CD4-positive, alpha-beta T cell (primary cell): ENCODE measurements around the gene LMNTD2. TPM values are rescaled to one million over a fixed set of nuclear protein-coding genes. Genes with fewer than 3 reads are reported as not detected.

Experiments used
- ATAC-seq: fragments of 200-7000 bp; cut with Tn5 transposase; one replicate; pipeline ENCODE4 v1.10.0; 2022; ENCODE audit warnings: mild to moderate bottlenecking; ENCODE audit not compliant: poor library complexity
- CTCF ChIA-PET: fragments of 350-600 bp; sonication (Branson Sonifier 250); formaldehyde crosslinking; loops from one replicate; lab custom pipeline; 2021; ENCODE audit warnings: antibody characterized with exemption, inconsistent platforms; lab: Charles Lee
- POLR2A ChIA-PET: fragments of 350-600 bp; sonication (Branson Sonifier 250); formaldehyde crosslinking; loops from one replicate; lab custom pipeline; 2021; ENCODE audit warnings: antibody characterized with exemption, inconsistent platforms; lab: Charles Lee
- DNase-seq, 14 experiments: peaks; one replicate each; pipeline ENCODE4 v3.0.0-alpha.2; 2013 to 2020; ENCODE audit warnings: mixed read lengths in 2 of 14
- H3K27ac ChIP-seq, 2 donors: one replicate each; pipeline versions ENCODE4 v1.5.1 to v1.7.0; 2013; ENCODE audit warnings: low read length in 2 of 2, low read depth in 1 of 2, mild to moderate bottlenecking in 1 of 2
- H3K27me3 ChIP-seq, 2 experiments: 1 replicate in 1 of 2; 2 replicates in 1 of 2; pipeline versions ENCODE4 v1.6.1 to v1.7.0; 2013; ENCODE audit warnings: low read length in 2 of 2, control low read depth in 1 of 2, mild to moderate bottlenecking in 1 of 2, moderate library complexity in 1 of 2; ENCODE audit not compliant: insufficient read depth in 2 of 2, control insufficient read depth in 1 of 2
- H3K36me3 ChIP-seq: one replicate; pipeline ENCODE4 v1.6.1; 2013; ENCODE audit warnings: low read length, control low read depth; ENCODE audit not compliant: insufficient read depth
- H3K4me1 ChIP-seq: one replicate; pipeline ENCODE4 v1.6.1; 2013; ENCODE audit warnings: low read length, control low read depth; ENCODE audit not compliant: insufficient read depth
- H3K4me3 ChIP-seq: one replicate; pipeline ENCODE4 v1.5.1; 2013; ENCODE audit warnings: mild to moderate bottlenecking, low read length, moderate library complexity
- H3K9me3 ChIP-seq, 2 experiments: 1 replicate in 1 of 2; 2 replicates in 1 of 2; pipeline versions ENCODE4 v1.6.1 to v1.7.0; 2013; ENCODE audit warnings: low read length in 2 of 2, mild to moderate bottlenecking in 2 of 2, control low read depth in 1 of 2, moderate library complexity in 1 of 2; ENCODE audit not compliant: control insufficient read depth in 1 of 2, insufficient read depth in 1 of 2
- H3K27ac Mint-ChIP-seq: one replicate; pipeline ENCODE4 v1.8.0; 2020; ENCODE audit warnings: mixed read lengths
- H3K27me3 Mint-ChIP-seq: one replicate; pipeline ENCODE4 v1.8.0; 2021; ENCODE audit warnings: mixed read lengths
- H3K36me3 Mint-ChIP-seq: one replicate; pipeline ENCODE4 v1.8.0; 2021; ENCODE audit warnings: low read depth, mixed read lengths
- H3K4me1 Mint-ChIP-seq: one replicate; pipeline ENCODE4 v1.8.0; 2021; ENCODE audit warnings: low read depth, mixed read lengths
- H3K4me3 Mint-ChIP-seq: one replicate; pipeline ENCODE4 v1.8.0; 2020; ENCODE audit warnings: mild to moderate bottlenecking, mixed read lengths
- H3K9me3 Mint-ChIP-seq: one replicate; pipeline ENCODE4 v1.8.0; 2020; ENCODE audit warnings: mixed read lengths
- intact Hi-C, 2 experiments: fragments of 100-400 bp; cut with DNase I in 1 of 2; cut with micrococcal nuclease in 1 of 2; formaldehyde crosslinking; loops; one replicate each; pipeline versions ENCODE4 v1.15.1 to v1.9.0; 2023 to 2025; cut with DNase I, micrococcal nuclease
- total RNA-seq, 174 experiments: library from RNA in 2 of 174; stranded (reverse) in 2 of 174; gene quantifications; one replicate each; pipeline ENCODE4 v1.2.3 and lab custom pipeline; 2021 to 2026
- TF ChIP-seq, protein P1 (sequence below): fragments of 200-600 bp; IDR thresholded peaks from one replicate; pipeline ENCODE4 v1.8.0; 2022; ENCODE audit warnings: antibody characterized with exemption, mild to moderate bottlenecking

Gene LMNTD2
- total RNA-seq, 2 experiments from 2014 or later: 8.2 to 10.3 TPM

DNA sequence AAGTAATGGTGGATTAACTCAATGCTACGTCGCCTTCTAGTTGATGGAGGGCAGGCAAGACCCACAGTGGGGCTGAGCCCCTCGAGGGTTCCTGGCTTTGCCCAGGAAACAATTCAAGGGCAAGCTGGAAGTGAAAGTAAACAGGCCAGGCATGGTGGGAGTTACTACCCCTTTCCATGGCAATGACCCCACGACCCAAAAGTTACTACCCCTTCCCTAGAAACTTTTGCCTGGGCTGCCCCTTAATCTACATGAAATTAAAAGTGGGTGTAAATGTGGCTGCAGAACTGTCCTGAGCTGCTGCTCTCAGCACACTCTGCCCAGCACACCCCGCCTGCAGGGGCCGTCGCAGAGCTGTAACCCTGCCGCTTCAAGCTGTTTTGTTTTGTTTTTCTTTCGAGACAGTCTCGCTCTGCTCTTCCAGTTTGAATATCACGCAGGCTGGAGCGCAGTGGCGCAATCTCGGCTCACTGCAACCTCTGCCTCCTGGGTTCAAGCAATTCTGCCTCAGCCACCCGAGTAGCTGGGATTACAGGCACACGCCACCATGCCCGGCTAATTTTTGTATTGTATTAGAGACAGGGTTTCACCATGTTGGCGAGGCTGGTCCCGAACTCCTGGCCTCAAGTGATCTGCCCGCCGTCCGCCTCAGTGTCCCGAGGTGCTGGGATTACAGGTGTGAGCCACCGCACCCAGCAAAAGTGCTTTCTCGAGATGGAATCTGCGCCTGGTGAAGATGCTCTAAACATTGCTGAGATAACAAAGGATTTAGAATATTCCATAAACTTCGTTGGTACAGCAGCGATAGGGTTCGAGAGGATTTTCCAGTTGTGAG lies 47.6 kb downstream of the LMNTD2 start:
- H3K4me1 Mint-ChIP-seq: no peaks in the 10 kb centered on the region
- Histone ChIP-seq H3K36me3 (peaks cover 11% of the 10 kb centered on the region), H3K9me3 (peaks cover 6 to 16% of the 10 kb centered on the region in 2 experiments), H3K4me3 (no peak overlapping the region), H3K27me3 (no peaks in the 10 kb centered on the region), H3K4me1 (peaks cover 3% of the 10 kb centered on the region), H3K27ac (no peak overlapping the region)
- POLR2A ChIA-PET: no interaction called here
- intact Hi-C loops: loop anchor here in 1 of 2 experiments (10.0 kb wide), 1 partner anchor 208 kb away; the partner anchor contains the start of gene IFITM2
- CTCF ChIA-PET: no interaction called here
- peaks cover 37% of the 10 kb centered on the region for H3K36me3 Mint-ChIP-seq
- no peak for DNase-seq
- no peaks in the 10 kb centered on the region for H3K27me3 Mint-ChIP-seq
- TF ChIP-seq, protein P1, sequence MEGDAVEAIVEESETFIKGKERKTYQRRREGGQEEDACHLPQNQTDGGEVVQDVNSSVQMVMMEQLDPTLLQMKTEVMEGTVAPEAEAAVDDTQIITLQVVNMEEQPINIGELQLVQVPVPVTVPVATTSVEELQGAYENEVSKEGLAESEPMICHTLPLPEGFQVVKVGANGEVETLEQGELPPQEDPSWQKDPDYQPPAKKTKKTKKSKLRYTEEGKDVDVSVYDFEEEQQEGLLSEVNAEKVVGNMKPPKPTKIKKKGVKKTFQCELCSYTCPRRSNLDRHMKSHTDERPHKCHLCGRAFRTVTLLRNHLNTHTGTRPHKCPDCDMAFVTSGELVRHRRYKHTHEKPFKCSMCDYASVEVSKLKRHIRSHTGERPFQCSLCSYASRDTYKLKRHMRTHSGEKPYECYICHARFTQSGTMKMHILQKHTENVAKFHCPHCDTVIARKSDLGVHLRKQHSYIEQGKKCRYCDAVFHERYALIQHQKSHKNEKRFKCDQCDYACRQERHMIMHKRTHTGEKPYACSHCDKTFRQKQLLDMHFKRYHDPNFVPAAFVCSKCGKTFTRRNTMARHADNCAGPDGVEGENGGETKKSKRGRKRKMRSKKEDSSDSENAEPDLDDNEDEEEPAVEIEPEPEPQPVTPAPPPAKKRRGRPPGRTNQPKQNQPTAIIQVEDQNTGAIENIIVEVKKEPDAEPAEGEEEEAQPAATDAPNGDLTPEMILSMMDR: no peak
- no peak overlapping the region for H3K27ac Mint-ChIP-seq
- H3K9me3 Mint-ChIP-seq: peaks cover 2% of the 10 kb centered on the region
- no peak overlapping the region for H3K4me3 Mint-ChIP-seq
- ATAC-seq: no peak

DNA sequence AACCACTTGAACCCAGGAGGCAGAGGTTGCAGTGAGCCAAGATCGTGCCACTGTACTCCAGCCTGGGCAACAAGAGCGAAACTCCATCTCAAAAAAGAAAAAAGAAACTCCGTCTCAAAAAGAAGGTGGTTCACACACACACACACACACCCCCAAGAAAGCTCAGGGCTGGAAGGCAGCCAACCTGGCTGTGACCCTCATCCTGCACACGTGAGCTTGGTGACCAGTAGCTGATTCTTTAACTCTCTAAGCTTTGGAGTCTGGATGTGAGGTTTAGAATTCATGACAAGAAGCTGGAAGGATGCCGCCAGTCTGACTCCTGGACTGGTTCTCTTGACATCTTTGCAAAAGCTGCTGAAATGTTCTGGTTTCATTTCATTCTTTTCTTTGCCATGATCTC lies 51.6 kb downstream of the LMNTD2 start:
- TF ChIP-seq, protein P1: no peak
- POLR2A ChIA-PET: no interaction called here
- Histone ChIP-seq H3K27ac (no peak overlapping the region), H3K9me3 (no peaks in the 10 kb centered on the region), H3K4me3 (no peak overlapping the region), H3K4me1 (peaks cover 34% of the 10 kb centered on the region), H3K27me3 (no peaks in the 10 kb centered on the region), H3K36me3 (peaks cover 11% of the 10 kb centered on the region)
- H3K4me1 Mint-ChIP-seq: peaks cover 20% of the 10 kb centered on the region
- peaks cover 4% of the 10 kb centered on the region for H3K27me3 Mint-ChIP-seq
- peak overlapping the region; percentile 68 for H3K4me3 Mint-ChIP-seq
- H3K9me3 Mint-ChIP-seq: no peaks in the 10 kb centered on the region
- CTCF ChIA-PET: no interaction called here
- intact Hi-C loops: loop anchor here (5.0 to 10.0 kb wide), 3 partner anchors 54 to 302 kb away; partner anchors contain the start of genes BET1L (in 1 of the 2), PTDSS2 (in 1 of the 2), RIC8A (in 1 of the 2) and SLC25A22 (in 1 of the 2)
- peaks cover 44% of the 10 kb centered on the region for H3K36me3 Mint-ChIP-seq
- DNase-seq: no peak
- ATAC-seq: no peak
- H3K27ac Mint-ChIP-seq: peak overlapping the region; percentile 71

DNA sequence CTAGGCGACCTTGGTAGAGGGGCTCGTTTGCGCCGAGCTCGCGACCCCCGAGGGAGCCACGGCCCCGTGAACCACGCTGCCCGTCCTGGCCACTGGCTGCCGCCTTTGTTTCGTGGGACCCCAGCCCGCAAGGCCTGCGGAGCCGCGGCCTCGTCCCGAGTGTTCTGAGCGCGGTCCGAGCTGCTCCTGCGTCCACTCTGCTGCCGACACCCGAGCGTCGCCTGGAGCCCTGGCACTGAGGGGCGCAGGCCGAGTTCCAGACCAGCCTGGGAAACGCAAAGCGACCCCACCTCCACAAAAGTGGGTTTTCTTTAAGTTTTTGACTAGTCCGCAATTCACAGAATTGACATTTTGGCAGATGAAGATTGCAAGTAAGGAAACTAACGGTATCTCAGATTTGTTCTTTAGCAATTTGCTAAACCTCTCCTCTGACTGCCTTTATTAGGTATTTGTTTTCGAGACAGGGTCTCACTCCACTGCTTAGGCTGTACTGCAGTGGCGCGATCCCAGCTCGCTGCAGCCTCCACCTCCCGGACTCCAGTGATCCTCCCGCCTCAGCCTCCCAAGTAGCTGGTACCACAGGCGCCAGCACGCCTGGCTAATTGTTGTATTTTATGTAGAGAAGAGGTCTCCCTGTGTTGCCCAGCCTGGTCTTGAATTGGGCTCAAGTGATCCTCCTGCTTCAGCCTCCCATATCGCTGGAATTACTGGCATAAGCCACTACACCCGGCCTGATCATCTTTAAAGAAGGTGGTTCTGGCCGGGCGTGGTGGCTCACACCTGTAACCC lies 52.6 kb downstream of the LMNTD2 start:
- no peaks in the 10 kb centered on the region for H3K9me3 Mint-ChIP-seq
- Histone ChIP-seq H3K9me3 (no peaks in the 10 kb centered on the region), H3K36me3 (peaks cover 11% of the 10 kb centered on the region), H3K27me3 (no peaks in the 10 kb centered on the region), H3K4me3 (peak overlapping the region; percentile 34), H3K4me1 (peaks cover 44% of the 10 kb centered on the region), H3K27ac (peak overlapping the region in 1 of 2 donors; percentile 21)
- H3K27ac Mint-ChIP-seq: peak overlapping the region; percentile 71
- TF ChIP-seq, protein P1: no peak
- intact Hi-C loops: loop anchor here (1.0 to 10.0 kb wide), 8 partner anchors 10 to 301 kb away; partner anchors contain the start of genes PSMD13 (in 2 of the 2), SIRT3 (in 2 of the 2), BET1L (in 1 of the 2) and HRAS (in 1 of the 2)
- peak overlapping the region; percentile 97 for H3K4me3 Mint-ChIP-seq
- H3K4me1 Mint-ChIP-seq: peaks cover 24% of the 10 kb centered on the region
- H3K36me3 Mint-ChIP-seq: peaks cover 38% of the 10 kb centered on the region
- DNase-seq: no peak
- H3K27me3 Mint-ChIP-seq: peaks cover 4% of the 10 kb centered on the region
- no peak for ATAC-seq
- POLR2A ChIA-PET: interaction anchor here (1.6 to 2.4 kb wide), 3 partner anchors 10 to 300 kb away, joined by 4 to 50 read pairs (median 23); partner anchors contain the start of genes BET1L and RIC8A
- CTCF ChIA-PET: no interaction called here
